Chondrocyte (in vitro differentiated cells): ENCODE data around the gene THUMPD3. TPM values are rescaled to one million over a fixed set of nuclear protein-coding genes. Genes with fewer than 3 reads are reported as not detected.
A peak's percentile ranks its signal among the peaks of the same experiment; 100 is the strongest.

Experiments used
- DNase-seq: peaks from one replicate; pipeline ENCODE4 v3.0.0; 2021; ENCODE audit warnings: mixed read lengths, low spot score
- H3K27ac Mint-ChIP-seq: one replicate; pipeline ENCODE4 v1.8.0; 2021; ENCODE audit warnings: mild to moderate bottlenecking, moderate library complexity, mixed read lengths; ENCODE audit not compliant: unreplicated experiment
- H3K27me3 Mint-ChIP-seq: 2 replicates; pipeline ENCODE4 v1.8.0; 2021; ENCODE audit warnings: low read depth, mixed read lengths
- H3K36me3 Mint-ChIP-seq: 2 replicates; pipeline ENCODE4 v1.8.0; 2021; ENCODE audit warnings: low read depth, mixed read lengths
- H3K4me1 Mint-ChIP-seq: 2 replicates; pipeline ENCODE4 v1.8.0; 2021; ENCODE audit warnings: low read depth, mild to moderate bottlenecking, mixed read lengths
- H3K4me3 Mint-ChIP-seq: one replicate; pipeline ENCODE4 v1.8.0; 2021; ENCODE audit warnings: mild to moderate bottlenecking, moderate library complexity, mixed read lengths; ENCODE audit not compliant: unreplicated experiment
- H3K9me3 Mint-ChIP-seq: 2 replicates; pipeline ENCODE4 v1.8.0; 2021; ENCODE audit warnings: low read depth, mixed read lengths
- CTCF ChIP-seq: fragments of 200-600 bp; sonication (generic); IDR thresholded peaks from 2 replicates; pipeline ENCODE4 v1.5.0; 2021; ENCODE audit warnings: antibody characterized with exemption, mild to moderate bottlenecking, moderate library complexity
- total RNA-seq: library from RNA; stranded (reverse); gene quantifications from 3 replicates; pipeline ENCODE4 v1.2.1, GENCODE V29; 2021

Gene THUMPD3
- total RNA-seq, 1 donor from 2014 or later, result 41.7 TPM

DNA sequence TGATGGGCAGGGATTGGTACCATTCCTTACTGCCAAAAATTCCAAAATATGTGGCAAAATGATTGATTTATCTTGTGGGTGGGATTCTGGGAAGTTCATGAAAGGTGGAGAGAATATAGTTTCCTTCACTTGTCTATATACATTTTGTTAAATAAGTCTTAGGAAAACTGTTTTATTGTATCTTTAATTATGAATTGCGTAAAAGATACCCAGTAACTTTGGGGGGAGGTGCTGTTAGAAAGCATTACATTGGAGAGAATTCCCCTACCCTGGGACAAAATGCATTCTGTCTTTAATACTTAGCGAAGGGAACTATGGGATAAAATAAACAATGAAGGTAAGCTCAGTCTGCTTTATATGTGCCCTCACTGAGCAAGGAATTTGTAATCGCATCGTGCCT, 39.1 kb downstream of the THUMPD3 start:
- Mint-ChIP-seq H3K4me3 (peak overlapping the region; percentile 54), H3K9me3 (no peaks in the 10 kb centered on the region), H3K27me3 (no peaks in the 10 kb centered on the region), H3K4me1 (peaks cover 69% of the 10 kb centered on the region), H3K36me3 (peaks cover 3% of the 10 kb centered on the region), H3K27ac (peak overlapping the region; percentile 100)
- TF ChIP-seq CTCF, result no peak
- DNase-seq, result no peak

- no peaks in the 10 kb centered on the region for H3K9me3 Mint-ChIP-seq
- DNase-seq, result no peak
- peak overlapping the region; percentile 54 for H3K4me3 Mint-ChIP-seq
- H3K27ac Mint-ChIP-seq, result peak overlapping the region; percentile 100
- peaks cover 3% of the 10 kb centered on the region for H3K36me3 Mint-ChIP-seq
- H3K4me1 Mint-ChIP-seq, result peaks cover 75% of the 10 kb centered on the region
- H3K27me3 Mint-ChIP-seq, result no peaks in the 10 kb centered on the region
- no peak for TF ChIP-seq CTCF
Measured at GRCh38 chr3:9402410-9403228, 39.8 kb downstream of the THUMPD3 start.

DNA sequence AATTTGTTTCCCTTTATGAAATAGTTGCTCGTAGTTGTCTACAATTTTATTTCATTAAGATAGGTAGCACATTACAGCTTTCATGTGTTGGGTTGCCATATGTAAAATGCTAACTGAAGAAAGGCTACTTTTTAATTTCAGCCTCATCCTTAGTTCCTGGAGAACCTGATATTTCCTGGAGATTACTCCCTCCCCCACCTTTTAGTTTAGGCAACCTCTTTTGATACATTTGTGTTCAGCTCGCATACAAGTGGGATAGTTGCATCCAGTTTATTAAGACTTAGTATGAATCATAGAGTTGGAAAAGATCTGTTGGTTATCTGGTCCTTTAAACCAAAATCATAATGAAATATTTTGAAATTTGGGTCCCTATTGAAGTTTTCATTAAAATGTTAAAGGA, 40.6 kb downstream of the THUMPD3 start:
- Mint-ChIP-seq H3K4me3 (no peak overlapping the region), H3K27ac (peak overlapping the region; percentile 100), H3K27me3 (no peaks in the 10 kb centered on the region), H3K9me3 (no peaks in the 10 kb centered on the region), H3K4me1 (peaks cover 81% of the 10 kb centered on the region), H3K36me3 (peaks cover 1% of the 10 kb centered on the region)
- no peak for DNase-seq
- no peak for TF ChIP-seq CTCF

DNA sequence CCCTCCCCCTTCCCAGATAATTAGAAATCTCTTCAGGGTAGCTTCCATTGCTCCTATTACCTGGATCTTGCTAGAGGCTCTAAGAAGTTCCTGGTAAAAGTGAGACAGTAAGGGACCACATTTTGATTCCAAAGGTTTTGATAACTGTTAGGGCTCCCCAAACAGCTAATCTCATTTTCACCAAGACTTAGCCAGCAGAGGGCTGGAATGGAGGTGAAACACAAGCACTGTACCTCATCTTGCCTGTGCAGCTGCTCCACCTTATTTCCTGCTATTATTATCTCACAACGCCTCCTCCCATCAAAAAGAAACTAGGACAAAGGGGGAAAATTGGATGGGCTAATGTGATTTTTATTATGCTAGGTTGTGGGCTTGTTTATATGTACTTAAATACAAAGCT, 41.8 kb downstream of the THUMPD3 start:
- peak; percentile 18 for TF ChIP-seq CTCF
- H3K27me3 Mint-ChIP-seq, result no peaks in the 10 kb centered on the region
- no peak for DNase-seq
- H3K36me3 Mint-ChIP-seq, result peaks cover under 1% of the 10 kb centered on the region
- H3K4me3 Mint-ChIP-seq, result no peak overlapping the region
- peaks cover 1% of the 10 kb centered on the region for H3K9me3 Mint-ChIP-seq
- H3K27ac Mint-ChIP-seq, result peak overlapping the region; percentile 85
- H3K4me1 Mint-ChIP-seq, result peaks cover 88% of the 10 kb centered on the region

DNA sequence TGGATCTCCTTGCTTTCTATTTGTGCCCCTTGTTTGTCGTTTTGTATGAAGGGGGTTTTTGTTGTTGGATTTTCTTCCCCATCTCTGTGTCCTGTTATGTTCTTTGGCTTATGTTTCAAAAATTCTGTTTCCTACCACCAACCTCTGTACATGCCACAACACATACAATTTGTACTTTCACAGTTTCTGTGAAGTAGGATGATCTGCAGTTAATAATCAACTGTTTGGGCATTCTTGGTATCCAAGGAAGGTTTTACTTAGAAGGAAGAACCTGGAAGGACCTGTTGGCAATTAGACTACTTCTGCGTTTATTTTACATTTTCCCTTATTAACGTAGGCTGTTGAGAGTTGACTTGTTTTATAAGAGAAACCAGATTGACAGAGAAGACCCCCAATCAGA, 42.9 kb downstream of the THUMPD3 start:
- H3K9me3 Mint-ChIP-seq, result peaks cover 5% of the 10 kb centered on the region
- DNase-seq, result no peak
- H3K27me3 Mint-ChIP-seq, result no peaks in the 10 kb centered on the region
- TF ChIP-seq CTCF, result no peak
- peak overlapping the region; percentile 83 for H3K27ac Mint-ChIP-seq
- peaks cover 86% of the 10 kb centered on the region for H3K4me1 Mint-ChIP-seq
- H3K4me3 Mint-ChIP-seq, result no peak overlapping the region
- peaks cover 1% of the 10 kb centered on the region for H3K36me3 Mint-ChIP-seq
